OCI-M2 (cell line): ENCODE results near the gene SIRT7.

Experiments used
- DNase-seq: peaks from one replicate; lab custom pipeline; 2025; ENCODE audit not compliant: unreplicated experiment; lab: John Stamatoyannopoulos, UW

The SIRT7 gene

GRCh38 chr17:81917565-81918332 is at the start of gene SIRT7:
Gene SIRT7, minus strand, starts transcription at chr17:81918176. Its CDS starts 45 bp downstream, at chr17:81918131.
- DNase-seq, result no peak

GRCh38 chr17:81967244-81967532 is 49.2 kb upstream of the SIRT7 start:
- DNase-seq, result no peak

- no peak for DNase-seq
Observed at GRCh38 chr17:81966343-81967243, 48.6 kb upstream of the SIRT7 start.

DNA sequence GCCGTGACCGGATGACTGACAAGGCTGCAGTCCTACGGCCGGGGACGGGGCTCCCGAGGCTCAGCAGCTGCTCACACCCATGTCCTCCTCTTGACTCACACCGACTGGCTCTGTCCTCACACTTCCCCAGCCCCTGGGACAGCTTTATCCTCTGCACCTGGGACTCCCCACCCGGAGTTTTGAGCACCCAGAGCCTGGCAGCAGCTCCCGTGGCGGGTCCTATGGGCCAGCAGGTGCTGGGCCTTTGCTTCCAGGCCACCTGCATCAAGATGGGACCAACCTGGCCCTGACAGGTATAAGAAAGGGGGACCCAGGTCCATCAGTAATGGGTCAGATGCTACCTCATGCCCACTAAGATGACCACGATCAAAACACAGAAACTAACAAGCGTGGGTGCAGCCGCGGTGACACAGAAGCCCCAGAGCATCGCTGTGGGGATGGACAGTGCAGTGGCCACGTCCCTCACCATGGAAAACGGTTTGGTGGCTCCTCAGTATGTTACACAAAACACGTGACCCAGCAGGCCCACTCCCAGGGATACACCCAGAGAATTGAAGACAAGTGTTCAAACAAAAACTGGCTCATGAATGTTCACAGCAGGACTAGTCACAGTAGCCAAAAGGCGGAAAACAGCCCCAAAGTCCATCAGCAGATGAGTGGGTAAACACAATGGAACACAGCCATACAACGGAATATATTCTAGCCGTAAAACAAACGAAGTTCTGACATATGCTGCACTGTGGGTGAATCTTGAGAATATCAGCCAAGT is 46.3 kb upstream of the SIRT7 start:
- no peak for DNase-seq

DNA sequence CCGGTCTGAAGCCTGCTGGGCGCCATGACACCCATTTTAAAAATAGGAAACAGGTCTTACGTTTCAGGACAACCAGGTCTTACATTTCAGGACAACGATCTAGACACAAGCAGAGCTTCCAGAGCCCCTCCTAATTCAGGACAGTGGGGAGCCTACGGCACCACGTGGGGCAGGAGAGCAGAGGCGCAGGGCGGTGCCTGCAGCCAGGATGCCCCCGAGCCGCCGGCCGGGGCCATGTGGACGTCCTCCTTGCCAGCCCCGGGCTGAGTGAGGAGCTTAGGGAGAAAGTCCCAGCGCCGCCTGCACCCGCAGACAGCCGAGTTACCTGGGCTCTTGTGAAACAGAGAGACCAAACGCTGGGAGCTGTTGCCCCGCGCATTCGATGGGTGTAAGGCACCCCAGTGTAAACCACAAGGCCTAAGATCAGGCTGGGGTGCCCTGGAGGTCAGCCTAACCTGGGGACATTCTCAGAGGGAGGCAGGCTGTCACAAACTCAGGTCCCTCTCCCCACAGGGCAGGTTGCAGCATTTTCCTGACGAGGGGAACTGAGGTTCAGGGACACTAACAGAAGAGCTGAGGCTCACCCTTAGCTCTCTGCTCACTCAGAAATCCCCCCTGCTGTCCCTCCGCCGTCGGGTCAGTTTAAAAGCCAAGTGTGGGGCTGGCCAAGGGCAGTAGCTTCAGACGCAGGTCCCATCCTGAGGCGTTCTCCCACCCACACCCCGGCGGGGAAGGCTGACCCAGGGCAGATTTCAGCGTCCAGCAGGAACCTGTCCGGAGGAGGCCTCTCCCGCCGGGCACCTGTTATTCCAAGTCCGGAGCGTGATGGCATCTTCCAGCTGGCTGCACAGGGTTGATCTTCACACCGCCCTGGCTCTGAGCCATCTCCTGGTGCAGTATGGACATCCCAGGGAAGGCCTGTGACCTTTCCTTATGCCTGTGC is 44.8 kb upstream of the SIRT7 start:
- no peak for DNase-seq

- DNase-seq, result no peak
Observed at GRCh38 chr17:81961521-81962498, 43.8 kb upstream of the SIRT7 start.

GRCh38 chr17:81961087-81961511 is 43.1 kb upstream of the SIRT7 start, which contains the start of gene NOTUM:
Gene NOTUM, minus strand, starts transcription at chr17:81961187. Its CDS starts 278 bp downstream, at chr17:81960909.
- no peak for DNase-seq

DNA sequence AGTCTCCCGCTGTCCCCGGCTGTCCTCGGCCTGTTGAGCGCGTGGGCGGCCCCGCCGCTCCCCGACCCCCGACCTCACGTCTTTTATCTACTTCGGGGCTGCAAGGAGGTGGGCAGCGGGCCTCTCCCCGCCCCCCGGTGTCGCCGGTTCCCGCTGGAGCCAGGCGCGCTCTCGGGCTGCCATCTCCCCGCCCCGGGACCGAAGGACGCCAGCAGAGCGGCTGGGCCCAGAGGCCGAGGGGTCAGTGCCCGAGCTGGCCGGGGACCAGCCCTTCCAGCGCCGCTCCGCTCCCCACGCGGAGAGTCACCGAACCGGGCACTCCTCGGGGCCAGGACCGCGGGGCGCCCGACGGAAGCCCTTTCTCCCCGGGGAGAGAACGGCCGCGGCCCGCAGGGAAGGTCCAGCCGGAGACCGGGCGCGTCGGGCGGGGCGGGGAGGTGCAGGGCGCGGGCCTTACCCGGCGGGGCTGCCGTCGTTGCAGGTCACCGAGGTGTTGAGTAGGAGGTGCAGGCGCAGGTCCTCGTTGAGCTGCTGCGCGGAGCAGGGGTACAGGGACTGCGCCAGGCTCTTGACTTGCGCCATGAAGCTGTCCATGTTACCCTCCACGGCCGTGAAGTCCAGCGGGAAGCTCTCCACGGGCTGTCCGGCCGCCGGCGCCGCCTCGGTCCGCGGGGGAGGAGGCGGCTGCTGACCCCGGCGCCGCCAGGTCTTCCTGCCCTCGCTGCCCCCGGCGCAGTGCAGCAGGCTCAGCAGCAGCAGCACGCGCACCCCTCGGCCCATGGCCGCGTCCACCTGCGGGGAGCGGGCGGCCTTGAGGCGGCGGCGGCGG is 42.4 kb upstream of the SIRT7 start:
- no peak for DNase-seq

GRCh38 chr17:81959362-81960129 is 41.6 kb upstream of the SIRT7 start:
- DNase-seq, result no peak

- DNase-seq, result no peak
Observed at GRCh38 chr17:81958633-81959342, 40.8 kb upstream of the SIRT7 start.

DNA sequence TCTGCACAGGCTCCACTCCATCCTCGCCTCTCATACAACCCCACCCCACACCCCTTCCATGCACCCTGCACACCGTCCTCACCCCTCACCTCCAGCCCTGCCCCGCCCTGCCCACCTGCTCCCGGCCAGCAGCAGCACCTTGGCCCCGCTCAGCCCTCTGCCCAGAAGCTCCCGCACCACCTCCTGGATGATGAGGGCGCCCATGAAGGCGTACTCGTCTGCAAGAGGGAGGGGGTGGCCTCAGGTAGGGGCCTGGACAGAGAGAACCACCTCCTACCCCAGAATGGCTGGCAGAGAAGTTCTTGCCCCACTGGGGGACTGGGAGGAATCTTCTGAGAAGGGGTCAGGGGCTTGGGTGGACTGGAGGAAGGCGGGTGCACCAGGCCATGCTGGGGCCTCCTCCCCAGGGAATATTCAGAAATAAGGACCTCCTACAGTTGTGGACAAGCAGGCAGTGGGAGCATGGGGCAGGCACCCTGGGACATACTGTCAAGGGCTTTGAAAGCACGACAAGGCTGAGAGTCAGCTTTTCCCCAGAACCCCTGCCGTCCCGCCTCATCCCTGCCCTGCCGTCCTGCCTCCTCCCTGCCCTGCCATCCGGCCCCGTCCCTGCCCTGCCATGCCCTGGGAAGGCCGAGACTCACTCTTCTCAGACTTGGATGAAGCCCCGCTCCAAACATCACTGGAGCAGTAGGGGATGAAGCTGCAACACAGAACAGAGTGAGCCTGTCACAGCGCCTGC is 39.9 kb upstream of the SIRT7 start:
- no peak for DNase-seq

- no peak for DNase-seq
Observed at GRCh38 chr17:81956607-81957589, 38.9 kb upstream of the SIRT7 start.

DNA sequence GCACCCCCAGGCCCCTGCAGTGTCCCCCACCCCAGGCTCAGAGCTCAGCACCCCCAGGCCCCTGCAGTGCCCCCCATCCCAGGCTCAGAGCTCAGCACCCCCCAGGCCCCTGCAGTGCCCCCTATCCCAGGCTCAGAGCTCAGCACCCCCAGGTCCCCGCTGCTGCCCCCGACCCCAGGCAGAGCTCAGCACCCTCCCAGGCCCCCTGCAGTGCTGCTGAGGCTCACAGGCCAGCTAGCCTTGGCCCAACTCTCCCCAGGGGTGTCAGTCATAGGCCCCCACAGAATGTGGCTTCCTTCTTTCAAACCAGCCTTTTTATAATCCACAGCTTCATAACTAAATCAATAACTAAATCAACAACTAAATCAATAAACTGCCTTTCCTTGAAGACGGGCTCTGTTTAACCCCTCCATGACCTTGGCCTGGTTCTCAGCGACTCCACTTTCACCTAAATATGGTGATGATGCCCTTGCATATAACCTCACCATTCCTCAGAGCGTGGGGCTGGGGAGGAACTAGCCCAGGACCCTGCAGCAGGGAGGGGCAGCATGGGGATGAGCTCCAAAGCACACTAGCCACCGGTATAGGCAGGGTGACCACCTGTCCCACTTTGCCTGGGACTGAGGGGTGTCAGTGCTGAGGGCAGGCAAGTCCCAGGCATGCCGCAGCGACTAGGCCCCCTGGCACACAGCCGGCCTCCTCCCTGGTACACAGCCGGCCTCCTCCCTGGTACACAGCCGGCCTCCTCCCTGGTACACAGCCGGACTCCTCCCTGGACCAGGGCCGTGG is 38.0 kb upstream of the SIRT7 start:
- DNase-seq, result no peak

- no peak for DNase-seq
Observed at GRCh38 chr17:81955058-81955681, 37.2 kb upstream of the SIRT7 start.
